ENCODE data around the gene HOPX. TPM values are rescaled to one million over a fixed set of nuclear protein-coding genes. Genes with fewer than 3 reads are reported as not detected.

Gene HOPX
- total and polyA plus RNA-seq, 2 experiments from 2014 or later = not detected

GRCh38 chr4:56703378-56703777 lies 22.3 kb upstream of the HOPX start:
- H2AFZ ChIP-seq = no peak overlapping the region; the same call in 1 of the 2 replicates

GRCh38 chr4:56701644-56702043 lies 20.5 kb upstream of the HOPX start:
- Mint-ChIP-seq H3K27me3 (ENCODE audit: insufficient read depth, low read depth, poor library complexity) (peaks cover 3% of the 10 kb centered on the region), H3K9me3 (no peaks in the 10 kb centered on the region), H3K27ac (no peak overlapping the region), H3K4me3 (no peak overlapping the region), H3K4me1 (peaks cover 17% of the 10 kb centered on the region), H3K36me3 (ENCODE audit: low read depth) (no peaks in the 10 kb centered on the region)
- no peak for DNase-seq (ENCODE audit: low spot score)
- Histone ChIP-seq H3K4me3 (no peak overlapping the region), H3K9me2 (ENCODE audit: insufficient read depth) (peaks cover 13% of the 10 kb centered on the region), H3K36me3 (ENCODE audit: insufficient read depth) (no peaks in the 10 kb centered on the region), H3K4me1 (ENCODE audit: insufficient read depth) (peaks cover 11% of the 10 kb centered on the region; the same call in 1 of the 2 replicates), H4K20me1 (replicated peaks; ENCODE audit: insufficient read depth) (no peaks in the 10 kb centered on the region), H3K79me2 (replicated peaks; ENCODE audit: insufficient read depth) (no peaks in the 10 kb centered on the region), H3F3A (replicated peaks; ENCODE audit: low read depth) (no peaks in the 10 kb centered on the region), H2AFZ (peak overlapping the region; percentile 52; the same call in 1 of the 2 replicates), H3K27me3 (ENCODE audit: insufficient read depth) (no peaks in the 10 kb centered on the region), H3K27ac (ENCODE audit: low read depth) (no peak overlapping the region), H3K4me2 (peak overlapping the region; percentile 32; the same call in 1 of the 2 replicates)
- ATAC-seq = no peak
- no peak for TF ChIP-seq EZH2 (IDR thresholded peaks at IDR 0.05; ENCODE audit: low read depth, unreplicated experiment)
- no peak for TF ChIP-seq POLR2AphosphoS5 (IDR thresholded peaks at IDR 0.05; ENCODE audit: low read depth)
- no peak for TF ChIP-seq ZNF331 (CRISPR knock-in tag; IDR thresholded peaks at IDR 0.05; ENCODE audit: low read depth)
- no peak for TF ChIP-seq ZNF114 (CRISPR knock-in tag; IDR thresholded peaks at IDR 0.05)
- TF ChIP-seq NANOG (IDR thresholded peaks at IDR 0.05; ENCODE audit: borderline replicate concordance) = no peak
- no peak for TF ChIP-seq ETS1 (IDR thresholded peaks at IDR 0.05)
- TF ChIP-seq CREB1 (CRISPR knock-in tag; IDR thresholded peaks at IDR 0.05; ENCODE audit: low read depth) = no peak
- no peak for TF ChIP-seq STAT1 (IDR thresholded peaks at IDR 0.05; ENCODE audit: unreplicated experiment)
- no peak for TF ChIP-seq REST (IDR thresholded peaks at IDR 0.05; ENCODE audit: unreplicated experiment)
- no peak for TF ChIP-seq EZH2phosphoT487 (IDR thresholded peaks at IDR 0.05; ENCODE audit: unreplicated experiment)

More at GRCh38 chr4:56703378-56703777, 22.3 kb upstream of the HOPX start:
- H3K4me1 ChIP-seq (ENCODE audit: insufficient read depth) = peaks cover 11% of the 10 kb centered on the region; the same call in 1 of the 2 replicates
- no peak for DNase-seq (ENCODE audit: low spot score)
- no peaks in the 10 kb centered on the region for H4K20me1 ChIP-seq (replicated peaks; ENCODE audit: insufficient read depth)
- H3K4me1 Mint-ChIP-seq = peaks cover 12% of the 10 kb centered on the region; the same call in 2 of the 3 replicates
- no peak overlapping the region for H3K4me3 ChIP-seq
- H3K27ac Mint-ChIP-seq = no peak overlapping the region
- no peaks in the 10 kb centered on the region for H3K36me3 ChIP-seq (ENCODE audit: insufficient read depth)
- no peaks in the 10 kb centered on the region for H3F3A ChIP-seq (replicated peaks; ENCODE audit: low read depth)
- no peak for TF ChIP-seq POLR2AphosphoS5 (IDR thresholded peaks at IDR 0.05; ENCODE audit: low read depth)
- no peak for TF ChIP-seq JUNB (IDR thresholded peaks at IDR 0.05; ENCODE audit: unreplicated experiment)
- no peak for TF ChIP-seq STAT1 (IDR thresholded peaks at IDR 0.05; ENCODE audit: unreplicated experiment)
- no peak for TF ChIP-seq REST (IDR thresholded peaks at IDR 0.05; ENCODE audit: unreplicated experiment)
- no peak for TF ChIP-seq ZNF114 (CRISPR knock-in tag; IDR thresholded peaks at IDR 0.05)
- no peaks in the 10 kb centered on the region for H3K79me2 ChIP-seq (replicated peaks; ENCODE audit: insufficient read depth)
- H3K27me3 ChIP-seq (ENCODE audit: insufficient read depth) = no peaks in the 10 kb centered on the region
- ATAC-seq = no peak
- H3K27me3 Mint-ChIP-seq (ENCODE audit: insufficient read depth, low read depth, poor library complexity) = peaks cover under 1% of the 10 kb centered on the region
- H3K4me3 Mint-ChIP-seq = no peak overlapping the region
- no peaks in the 10 kb centered on the region for H3K36me3 Mint-ChIP-seq (ENCODE audit: low read depth)
- peaks cover 13% of the 10 kb centered on the region for H3K9me2 ChIP-seq (ENCODE audit: insufficient read depth)
- no peaks in the 10 kb centered on the region for H3K9me3 Mint-ChIP-seq
- H3K27ac ChIP-seq (ENCODE audit: low read depth) = no peak overlapping the region
- H3K4me2 ChIP-seq = no peak overlapping the region
